HEK293T (cell line): ENCODE measurements around the gene LRRC1.

Experiments used
- ARNT ChIP-seq: fragments of 450-650 bp; IDR thresholded peaks from 2 replicates; pipeline ENCODE4 v1.6.1; 2017; ENCODE audit warnings: mild to moderate bottlenecking
- BHLHE40 ChIP-seq: fragments of 450-650 bp; IDR thresholded peaks from 2 replicates; pipeline ENCODE4 v1.6.1; 2016; ENCODE audit warnings: mild to moderate bottlenecking, moderate library complexity, borderline replicate concordance
- ELF4 ChIP-seq: fragments of 450-650 bp; IDR thresholded peaks from 2 replicates; pipeline ENCODE4 v1.6.1; 2017; ENCODE audit warnings: antibody characterized with exemption
- FOXA1 ChIP-seq: fragments of 450-650 bp; IDR thresholded peaks from 2 replicates; pipeline ENCODE4 v1.6.1; 2016; ENCODE audit warnings: mild to moderate bottlenecking
- FOXK2 ChIP-seq: fragments of 450-650 bp; IDR thresholded peaks from 2 replicates; pipeline ENCODE4 v1.6.1; 2016; ENCODE audit warnings: mild to moderate bottlenecking
- FOXM1 ChIP-seq: fragments of 450-650 bp; IDR thresholded peaks from 2 replicates; pipeline ENCODE4 v1.6.1; 2017; ENCODE audit warnings: mild to moderate bottlenecking, borderline replicate concordance
- HDGF ChIP-seq: fragments of 450-650 bp; IDR thresholded peaks from 2 replicates; pipeline ENCODE4 v1.6.1; 2017; ENCODE audit warnings: antibody characterized with exemption, borderline replicate concordance
- LEF1 ChIP-seq: fragments of 450-650 bp; IDR thresholded peaks from 2 replicates; pipeline ENCODE4 v1.6.1; 2017; ENCODE audit warnings: mild to moderate bottlenecking, borderline replicate concordance
- NFRKB ChIP-seq: fragments of 450-650 bp; IDR thresholded peaks from 2 replicates; pipeline ENCODE4 v1.6.1; 2016; ENCODE audit warnings: mild to moderate bottlenecking, moderate library complexity
- SP1 ChIP-seq: fragments of 450-650 bp; IDR thresholded peaks from 2 replicates; pipeline ENCODE4 v1.6.1; 2017
- SUZ12 ChIP-seq: fragments of 450-650 bp; IDR thresholded peaks from 2 replicates; pipeline ENCODE4 v1.6.1; 2016; ENCODE audit warnings: mild to moderate bottlenecking
- TARDBP ChIP-seq: fragments of 450-650 bp; IDR thresholded peaks from 2 replicates; pipeline ENCODE4 v1.6.1; 2016
- ZNF384 ChIP-seq: fragments of 450-650 bp; IDR thresholded peaks from 2 replicates; pipeline ENCODE4 v1.6.1; 2016
- TF ChIP-seq, protein P1 (sequence below): fragments of 450-650 bp; IDR thresholded peaks from 2 replicates; pipeline ENCODE4 v1.6.1; 2016

DNA sequence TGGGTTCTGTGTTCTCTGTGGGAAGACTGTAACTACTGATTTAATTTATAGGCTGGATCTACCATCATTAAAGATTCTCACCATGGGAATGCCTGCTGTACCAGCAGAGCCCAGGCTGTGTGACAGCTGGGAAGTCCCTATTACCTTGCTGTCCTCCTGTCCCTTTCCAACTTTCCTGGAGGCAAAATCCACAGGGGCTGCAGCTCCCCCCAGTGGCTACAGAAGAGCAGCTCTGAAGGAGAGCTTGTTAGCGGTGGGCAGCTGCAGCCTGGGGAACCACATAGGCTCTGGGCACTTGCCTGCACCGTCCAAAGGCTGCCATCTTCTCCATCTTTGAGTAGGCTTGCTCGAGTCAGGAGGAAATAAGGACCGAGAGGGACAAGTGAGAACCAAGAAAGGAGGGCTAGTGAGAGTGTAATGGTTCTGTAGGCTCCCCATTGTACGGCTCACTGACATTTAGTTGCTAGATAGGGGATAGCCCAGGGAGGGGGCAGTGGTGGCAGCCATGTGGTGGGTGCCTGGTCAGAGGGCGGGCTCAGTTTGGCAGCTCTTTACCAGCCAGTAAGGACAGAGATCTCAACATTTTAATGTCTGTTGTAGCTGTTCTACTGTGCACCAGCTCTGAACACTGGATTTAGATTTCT lies 161.4 kb downstream of the LRRC1 start:
- TF ChIP-seq FOXM1 (no peak), HDGF (no peak), SP1 (no peak), NFRKB (no peak), ELF4 (no peak), FOXA1 (no peak), LEF1 (no peak), TARDBP (no peak), BHLHE40 (no peak), FOXK2 (no peak), SUZ12 (no peak), ZNF384 (no peak), ARNT (no peak)
- TF ChIP-seq, protein P1, sequence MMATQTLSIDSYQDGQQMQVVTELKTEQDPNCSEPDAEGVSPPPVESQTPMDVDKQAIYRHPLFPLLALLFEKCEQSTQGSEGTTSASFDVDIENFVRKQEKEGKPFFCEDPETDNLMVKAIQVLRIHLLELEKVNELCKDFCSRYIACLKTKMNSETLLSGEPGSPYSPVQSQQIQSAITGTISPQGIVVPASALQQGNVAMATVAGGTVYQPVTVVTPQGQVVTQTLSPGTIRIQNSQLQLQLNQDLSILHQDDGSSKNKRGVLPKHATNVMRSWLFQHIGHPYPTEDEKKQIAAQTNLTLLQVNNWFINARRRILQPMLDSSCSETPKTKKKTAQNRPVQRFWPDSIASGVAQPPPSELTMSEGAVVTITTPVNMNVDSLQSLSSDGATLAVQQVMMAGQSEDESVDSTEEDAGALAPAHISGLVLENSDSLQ = no peak
